ENCODE data around the gene MX1.

The MX1 gene

DNA sequence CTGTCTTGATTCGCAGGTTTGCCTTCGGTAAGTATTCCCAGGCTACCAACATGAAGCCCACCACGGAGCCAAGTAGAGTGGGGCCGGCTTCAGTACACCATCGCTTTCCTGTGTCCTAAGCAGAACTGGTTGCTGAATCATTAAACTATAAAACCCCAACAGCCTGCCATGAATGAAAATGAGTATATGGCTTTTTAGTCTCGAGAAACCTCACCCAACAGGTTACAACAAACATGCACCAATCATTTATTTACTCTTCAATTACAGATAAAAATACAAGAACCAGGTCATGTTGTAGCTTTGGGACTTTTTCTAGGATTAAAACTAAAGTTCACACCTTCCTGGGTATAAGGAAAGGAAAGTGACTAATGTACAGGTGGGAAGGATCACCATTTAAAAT is 74.3 kb downstream of the MX1 start:
- no peak for DNase-seq

DNA sequence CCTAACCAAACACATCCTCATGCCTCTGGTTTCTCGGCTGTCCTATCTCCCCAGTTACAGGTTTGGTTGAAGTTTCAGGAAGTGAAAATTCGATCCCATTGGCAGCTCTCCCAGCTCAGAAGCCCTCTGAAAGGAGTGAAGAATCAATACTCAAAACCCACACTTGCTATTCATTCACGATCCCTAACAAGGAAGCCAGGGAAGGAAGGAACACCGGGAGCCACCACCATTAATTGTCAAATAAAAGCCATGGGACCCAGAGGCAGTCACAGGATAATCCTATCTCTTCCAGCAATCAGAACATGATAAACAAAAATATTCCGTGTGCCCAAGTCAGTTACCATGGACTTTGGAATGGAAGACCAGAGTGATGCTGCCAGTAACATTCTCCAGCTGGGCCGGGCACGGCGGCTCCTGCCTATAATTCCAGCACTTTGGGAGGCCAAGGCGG is 74.9 kb downstream of the MX1 start:
- DNase-seq, result no peak

DNA sequence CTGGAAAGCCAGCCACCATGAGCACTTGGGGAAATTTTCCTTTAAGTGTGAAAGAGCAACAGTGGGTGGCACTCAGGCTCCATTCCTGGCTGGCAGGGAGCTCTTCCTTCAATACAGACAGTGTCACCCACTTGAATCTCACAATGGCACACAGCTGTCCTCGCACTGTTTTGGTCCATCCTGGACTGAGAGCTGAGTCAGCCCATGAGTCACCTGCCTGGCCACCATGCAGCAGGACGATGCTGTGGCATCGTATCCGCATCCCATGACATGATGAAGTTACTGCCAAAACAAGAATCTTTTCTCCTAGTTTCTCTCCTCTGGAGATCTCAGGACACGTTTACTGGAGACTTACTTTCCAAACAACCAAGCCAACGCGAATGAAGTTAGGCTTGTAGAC is 75.9 kb downstream of the MX1 start:
- DNase-seq, result no peak

DNA sequence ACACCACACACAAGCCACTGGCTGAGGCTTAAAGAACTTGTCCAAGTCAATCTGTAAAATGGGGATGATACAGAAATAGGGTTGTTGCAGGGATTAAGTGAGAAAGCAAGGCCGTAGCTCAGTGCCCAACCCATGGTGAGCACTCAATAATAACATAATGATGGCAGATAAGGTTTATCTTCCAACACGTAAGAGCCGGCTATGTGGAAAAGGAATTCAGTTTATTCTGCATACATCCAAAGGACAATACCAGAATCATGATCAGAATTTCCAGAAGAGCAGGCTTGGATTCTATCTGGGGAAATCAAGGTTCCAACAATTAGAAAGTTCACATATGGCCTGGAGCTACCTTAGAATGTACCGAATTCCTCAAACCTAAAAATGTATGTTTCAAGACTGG is 77.3 kb downstream of the MX1 start:
- no peak for DNase-seq

DNA sequence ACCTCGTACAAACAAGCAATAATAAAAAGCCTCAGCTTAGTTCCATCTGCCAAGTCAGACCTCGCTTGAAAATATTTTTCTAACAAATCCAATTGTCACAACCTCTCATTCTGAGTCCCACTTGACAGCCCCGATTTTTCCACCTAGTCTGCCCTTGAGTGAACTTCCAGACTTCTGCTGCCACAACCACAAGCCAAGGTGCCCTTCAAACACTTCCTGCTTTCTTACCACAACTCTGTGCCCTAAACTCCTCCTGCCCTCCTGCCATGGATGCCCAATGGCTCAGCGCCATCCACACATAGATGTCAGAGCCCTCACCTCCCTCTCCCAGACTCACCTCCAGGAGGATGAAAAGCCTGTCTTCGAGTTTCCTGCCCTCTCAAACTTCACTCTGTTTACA is 78.0 kb downstream of the MX1 start:
- DNase-seq, result no peak

DNA sequence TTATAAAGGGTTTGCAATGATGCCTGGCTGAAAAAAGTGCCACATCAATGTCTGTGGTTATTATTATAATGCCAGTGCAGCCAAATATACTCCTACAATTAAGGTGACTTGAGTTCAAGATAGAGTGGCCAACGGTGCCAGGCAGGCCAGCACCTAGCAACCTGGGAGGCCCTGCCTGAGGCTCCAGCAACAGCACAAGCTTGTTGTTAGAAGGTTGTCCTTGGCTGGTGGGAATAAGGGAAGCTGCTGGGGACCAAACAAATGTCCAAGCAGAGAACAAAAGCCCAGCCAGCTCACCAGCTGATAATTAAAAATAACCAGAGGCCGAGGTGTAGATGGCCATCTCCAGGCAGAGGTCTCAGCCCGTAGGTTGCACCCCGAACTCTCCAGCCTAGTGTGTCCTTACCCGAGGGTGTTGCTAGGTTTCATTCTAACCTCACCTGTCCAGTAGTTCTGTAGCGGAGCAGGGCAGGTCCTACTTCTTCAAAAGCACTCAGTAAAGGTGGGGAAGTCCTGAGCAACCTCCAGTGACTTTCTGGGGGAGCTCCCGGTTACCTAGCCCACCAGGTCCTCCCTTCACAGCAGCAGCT is 80.1 kb downstream of the MX1 start:
- no peak for DNase-seq

DNA sequence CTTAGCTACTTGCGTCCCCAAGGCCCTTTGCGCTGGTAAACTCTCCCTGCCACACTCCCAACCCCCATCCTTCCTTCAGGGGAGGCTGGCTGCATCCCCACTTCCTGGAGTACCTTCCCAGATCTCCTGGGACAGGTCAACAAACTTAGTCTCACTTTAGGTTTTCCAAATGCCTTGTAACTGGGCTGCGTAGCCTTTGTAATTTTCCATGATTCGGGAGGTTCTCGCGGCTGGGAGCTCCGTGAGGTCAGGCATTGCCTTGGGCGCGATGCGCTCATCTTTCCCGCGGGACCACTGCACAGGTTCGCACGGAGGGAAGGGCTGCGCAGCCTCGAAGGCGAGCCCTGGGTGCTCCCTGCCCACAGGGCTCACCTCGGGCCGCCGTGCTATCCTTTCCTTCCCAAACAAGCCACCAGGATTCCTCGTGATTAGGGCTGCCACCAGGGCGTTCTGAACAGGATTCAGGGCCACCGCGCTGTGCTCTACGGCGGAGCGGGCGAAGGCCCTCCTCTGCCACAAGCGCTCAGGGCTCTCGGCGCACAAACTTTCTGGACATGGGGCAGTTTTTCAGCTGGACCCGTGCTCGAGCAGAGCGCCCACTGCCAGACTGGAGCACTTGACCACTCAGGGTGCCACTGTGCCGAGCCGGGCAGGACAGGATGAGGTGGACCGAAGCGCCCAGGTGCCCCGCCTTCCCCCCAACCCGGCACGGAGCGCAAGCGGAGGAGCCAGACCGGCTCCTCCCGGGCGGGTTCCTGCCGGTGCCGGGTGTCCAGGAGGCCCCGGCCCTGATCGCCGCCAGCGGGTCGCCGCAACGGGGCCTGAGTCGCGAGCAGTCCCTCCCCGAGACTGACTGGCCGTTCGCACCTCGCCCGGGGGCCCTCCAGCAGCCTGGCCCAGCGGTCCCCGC is 80.8 kb downstream of the MX1 start:
- DNase-seq, result no peak

DNA sequence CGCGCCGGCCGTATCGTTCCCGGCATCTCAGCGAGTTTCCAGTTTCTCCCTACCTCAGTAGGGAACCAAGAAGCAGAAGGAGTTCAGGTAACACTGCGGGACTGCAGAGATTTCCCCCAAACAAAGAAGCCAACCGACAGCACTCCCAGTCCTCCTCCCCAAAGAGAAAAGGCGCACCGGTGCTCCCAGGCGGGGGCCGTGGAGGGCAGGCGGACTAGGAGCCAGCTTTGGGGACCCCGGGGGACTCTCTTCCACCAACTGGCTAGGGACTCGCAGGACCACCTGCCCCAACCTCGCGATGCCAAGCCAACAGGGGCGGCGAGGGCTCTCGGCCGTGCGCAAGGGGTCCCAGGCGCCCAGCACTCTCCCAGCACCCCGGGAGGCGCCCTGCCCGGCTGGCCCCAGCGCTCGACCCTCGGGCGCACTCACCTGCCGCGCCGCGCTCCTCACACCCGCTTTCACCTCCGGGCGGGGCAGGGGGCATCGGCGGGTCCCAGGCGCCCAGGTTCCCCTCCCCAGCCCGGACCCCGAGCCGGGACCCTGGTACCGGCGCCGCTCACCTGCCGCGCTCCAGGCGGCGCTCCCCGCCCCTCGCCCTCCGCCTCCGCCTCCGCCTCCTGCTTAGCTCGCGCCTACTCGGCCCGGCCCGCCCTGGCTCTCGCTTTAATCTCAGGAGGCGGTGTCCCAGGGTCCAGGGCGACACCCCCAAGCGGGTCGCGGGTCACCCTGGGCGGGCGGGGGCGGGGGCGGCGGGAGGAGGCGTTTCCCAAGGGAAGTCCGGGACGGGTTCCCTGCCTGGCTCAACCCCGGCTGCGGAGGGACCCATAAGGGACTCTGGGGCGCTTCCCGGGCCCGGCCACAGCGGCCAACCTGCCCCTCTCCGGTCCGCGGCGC is 81.7 kb downstream of the MX1 start, which contains the start of gene TMPRSS2:
Gene TMPRSS2, minus strand, starts transcription at position 638 of the 894 bp plus-strand sequence. CDS start 10,025 bp downstream, outside the sequence.
- DNase-seq, result no peak

DNA sequence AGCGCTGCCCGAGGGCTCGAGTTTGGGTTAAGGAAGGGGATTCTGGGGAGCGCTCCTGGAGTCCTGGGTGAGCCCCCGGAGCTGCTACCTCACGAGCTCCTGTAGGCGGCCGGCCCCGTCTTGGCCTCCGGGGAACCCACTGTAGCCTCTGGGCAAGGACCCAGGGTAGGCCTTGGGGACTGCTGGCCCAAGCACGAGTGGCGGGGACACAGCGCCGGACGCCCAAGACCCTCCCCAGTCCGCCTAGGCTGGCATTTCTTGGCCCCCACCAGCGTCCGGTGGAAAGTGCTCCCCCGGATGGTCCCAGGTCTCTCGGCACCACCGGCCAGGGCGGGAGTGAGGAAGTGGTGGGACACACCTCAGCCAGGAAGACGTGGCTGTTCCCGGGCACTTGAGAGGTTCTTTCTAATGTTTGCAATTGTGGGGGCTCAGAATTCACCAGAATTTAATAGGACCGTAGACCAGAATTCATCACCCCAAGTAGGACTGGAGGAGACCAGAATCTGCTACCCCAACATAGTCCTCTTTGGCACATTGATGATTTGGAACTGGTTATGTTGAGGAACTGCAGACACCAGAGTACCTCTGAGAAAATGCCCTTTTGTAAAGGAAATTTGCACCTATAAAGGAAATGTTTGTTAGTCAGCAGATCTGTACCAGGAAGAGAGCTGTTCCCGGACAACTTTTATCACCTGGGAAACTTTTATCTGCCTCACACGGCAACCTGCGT is 82.5 kb downstream of the MX1 start:
- no peak for DNase-seq

Data from hematopoietic multipotent progenitor cell treated with erythropoietin and hydrocortisone succinate and interleukin-3 and kit ligand, for 6 days (in vitro differentiated cells).